ENCODE measurements around the gene LCE1B.
A peak's percentile ranks its signal among the peaks of the same experiment; 100 is the strongest.

Gene LCE1B

GRCh38 chr1:152811671-152812070 is at the start of gene LCE1B:
LCE1B (plus strand) TSS chr1:152811971; CDS start chr1:152812447, 476 bp downstream.
- no peak for DNase-seq (ENCODE audit: low read depth)

- DNase-seq (ENCODE audit: low read depth), result peak; percentile 87
Observed at GRCh38 chr1:152768847-152769533, 42.8 kb upstream of the LCE1B start.

GRCh38 chr1:152770411-152770810 is 41.4 kb upstream of the LCE1B start:
- DNase-seq (ENCODE audit: low read depth), result no peak

DNA sequence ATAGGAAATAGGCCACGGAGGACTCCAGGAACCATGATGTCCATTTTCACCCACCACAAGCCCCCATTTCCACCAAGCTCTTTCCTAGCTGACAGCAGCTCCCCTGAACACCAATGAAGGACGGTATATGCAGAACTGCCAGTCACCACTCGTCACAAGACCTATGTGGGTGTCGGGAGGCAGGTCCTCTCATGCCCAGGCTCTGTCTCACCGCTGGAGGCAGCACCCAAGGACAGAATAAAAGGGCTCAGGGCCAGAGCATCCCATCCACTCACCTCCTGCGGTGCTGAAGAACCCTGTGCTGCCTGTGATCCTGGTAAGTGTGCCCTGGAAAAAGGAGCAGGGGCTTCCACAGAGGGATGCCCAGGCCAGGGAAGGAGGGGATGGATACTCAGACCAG is 36.9 kb upstream of the LCE1B start, which contains the start of gene LCE1F:
Gene LCE1F (plus strand): TSS at position 266 of the 400 bp plus-strand sequence. CDS start 1,232 bp downstream, outside the sequence.
- DNase-seq (ENCODE audit: low read depth), result no peak

DNA sequence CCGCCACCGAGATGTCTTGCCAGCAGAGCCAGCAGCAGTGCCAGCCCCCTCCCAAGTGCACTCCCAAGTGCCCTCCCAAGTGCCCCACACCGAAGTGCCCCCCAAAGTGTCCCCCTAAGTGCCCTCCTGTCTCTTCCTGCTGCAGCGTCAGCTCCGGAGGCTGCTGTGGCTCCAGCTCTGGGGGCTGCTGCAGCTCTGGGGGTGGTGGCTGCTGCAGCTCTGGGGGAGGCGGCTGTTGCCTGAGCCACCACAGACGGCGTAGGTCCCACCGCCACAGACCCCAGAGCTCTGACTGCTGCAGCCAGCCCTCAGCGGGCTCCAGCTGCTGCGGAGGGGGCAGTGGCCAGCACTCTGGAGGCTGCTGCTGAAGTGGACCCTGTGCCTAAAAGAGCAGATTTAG is 35.4 kb upstream of the LCE1B start:
- DNase-seq (ENCODE audit: low read depth), result no peak

GRCh38 chr1:152777510-152778137 is 34.1 kb upstream of the LCE1B start:
- DNase-seq (ENCODE audit: low read depth), result no peak

DNA sequence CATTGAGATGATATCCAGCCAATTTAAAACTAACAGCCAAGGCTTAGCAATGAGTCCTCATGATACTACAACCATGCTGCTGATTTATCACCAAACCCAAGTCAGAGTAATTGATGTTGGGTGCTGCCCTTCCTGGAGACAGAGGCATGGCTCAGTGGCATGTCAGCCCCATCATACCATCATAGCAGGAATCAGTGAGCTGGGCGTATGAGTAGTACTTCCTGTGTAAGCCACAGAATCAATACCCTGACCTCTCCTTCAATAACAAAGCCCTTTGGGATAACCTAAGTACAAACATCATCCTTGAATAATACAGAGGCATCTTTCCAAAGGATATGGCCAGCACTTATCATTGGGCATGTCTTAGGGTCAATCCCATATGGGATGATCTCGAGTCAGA is 28.7 kb upstream of the LCE1B start:
- peak; percentile 76 for DNase-seq (ENCODE audit: low read depth)

DNA sequence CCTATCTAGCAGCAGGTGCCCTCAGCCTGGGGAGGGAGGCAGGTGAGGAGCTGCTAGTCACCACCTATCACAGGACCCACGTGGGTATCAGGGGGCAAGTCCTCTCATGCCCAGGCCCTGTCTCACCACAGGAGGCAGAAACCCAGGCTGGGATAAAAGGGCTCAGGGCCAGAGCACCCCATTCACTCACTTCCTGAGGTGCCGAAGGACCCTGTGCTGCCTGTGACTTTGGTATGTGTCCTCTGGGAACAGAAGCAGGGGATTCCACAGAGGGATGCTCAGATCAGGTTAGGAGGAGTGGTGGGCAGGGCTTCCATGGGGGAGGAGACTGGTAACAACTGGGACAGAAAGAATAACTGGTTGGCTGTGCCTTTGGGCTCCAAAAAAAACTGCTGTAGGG is 25.7 kb upstream of the LCE1B start, which contains the start of gene LCE1E:
Gene LCE1E (plus strand): TSS at position 181 of the 400 bp plus-strand sequence. CDS start 1,043 bp downstream, outside the sequence.
- no peak for DNase-seq (ENCODE audit: low read depth)

GRCh38 chr1:152795686-152796085 is 16.1 kb upstream of the LCE1B start:
- no peak for DNase-seq (ENCODE audit: low read depth)

GRCh38 chr1:152796421-152796820 is 15.3 kb upstream of the LCE1B start, which contains the start of gene LCE1D:
LCE1D (plus strand) TSS chr1:152796721; CDS start chr1:152797795, 1,074 bp downstream.
- DNase-seq (ENCODE audit: low read depth), result no peak

- DNase-seq (ENCODE audit: low read depth), result no peak
Observed at GRCh38 chr1:152801333-152801732, 10.4 kb upstream of the LCE1B start.

DNA sequence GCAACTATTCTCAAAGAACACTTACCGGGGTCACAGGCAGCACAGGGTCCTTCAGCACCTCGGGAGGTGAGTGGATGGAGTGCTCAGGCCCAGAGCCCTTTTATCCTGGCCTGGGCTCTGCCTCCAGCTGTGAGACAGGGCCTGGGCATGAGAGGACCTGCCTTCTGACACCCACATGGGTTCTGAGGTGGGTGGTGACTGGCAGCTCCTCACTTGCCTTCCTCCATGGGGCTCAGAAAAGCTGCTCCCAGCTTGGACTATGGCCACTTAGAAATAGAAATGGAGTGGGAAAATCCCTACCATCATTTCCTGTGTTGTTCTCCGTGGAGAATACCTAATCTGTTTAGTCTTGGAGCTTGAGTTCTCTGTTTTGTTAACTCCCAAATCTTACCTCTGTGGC is 5.2 kb upstream of the LCE1B start, which contains the start of gene LCE1C:
Gene LCE1C (minus strand): TSS at position 76 of the 400 bp plus-strand sequence. CDS start 1,173 bp downstream, outside the sequence.
- DNase-seq (ENCODE audit: low read depth), result no peak

DNA sequence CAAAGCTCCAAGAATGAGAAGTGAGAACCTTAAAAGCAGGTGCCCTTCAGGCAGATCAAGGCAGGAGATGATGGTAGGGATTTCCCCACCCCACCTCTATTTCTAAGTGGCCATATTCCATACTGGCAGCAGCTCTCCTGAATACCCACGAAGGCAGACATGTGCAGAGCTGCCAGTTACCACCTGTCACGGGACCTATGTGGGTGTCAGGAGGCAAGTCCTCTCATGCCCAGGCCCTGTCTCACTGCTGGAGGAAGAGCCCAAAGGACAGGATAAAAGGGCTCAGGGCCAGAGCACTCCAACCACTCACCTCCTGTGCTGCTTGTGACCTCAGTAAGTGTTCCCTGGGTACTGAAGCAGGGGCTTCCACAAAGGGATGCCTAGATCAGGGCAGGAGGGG is 721 bp upstream of the LCE1B start:
- DNase-seq (ENCODE audit: low read depth), result no peak

- DNase-seq (ENCODE audit: low read depth), result no peak
Observed at GRCh38 chr1:152817309-152817708, 5.5 kb downstream of the LCE1B start.

GRCh38 chr1:152823294-152823693 is 11.5 kb downstream of the LCE1B start:
- no peak for DNase-seq (ENCODE audit: low read depth)

- no peak for DNase-seq (ENCODE audit: low read depth)
Observed at GRCh38 chr1:152824964-152825363, 13.2 kb downstream of the LCE1B start.

GRCh38 chr1:152827173-152827572 is 15.4 kb downstream of the LCE1B start, which contains the start of gene LCE1A:
LCE1A (plus strand) TSS chr1:152827473; CDS start chr1:152827473, 0 bp downstream.
- DNase-seq (ENCODE audit: low read depth), result no peak

- DNase-seq (ENCODE audit: low read depth), result no peak
Observed at GRCh38 chr1:152836870-152837269, 25.1 kb downstream of the LCE1B start.

GRCh38 chr1:152842556-152842955 is 30.8 kb downstream of the LCE1B start, which contains the start of gene LCE6A:
LCE6A (plus strand) TSS chr1:152842856; CDS start chr1:152843521, 665 bp downstream.
- no peak for DNase-seq (ENCODE audit: low read depth)

GRCh38 chr1:152855661-152856060 is 43.9 kb downstream of the LCE1B start:
- DNase-seq (ENCODE audit: low read depth), result peak; percentile 86

- DNase-seq (ENCODE audit: low read depth), result no peak
Observed at GRCh38 chr1:152858062-152858461, 46.3 kb downstream of the LCE1B start.

GRCh38 chr1:152859696-152860095 is 47.9 kb downstream of the LCE1B start, which contains the start of gene LCE7A:
LCE7A (plus strand) TSS chr1:152859996; CDS start chr1:152860698, 702 bp downstream.
- no peak for DNase-seq (ENCODE audit: low read depth)

DNA sequence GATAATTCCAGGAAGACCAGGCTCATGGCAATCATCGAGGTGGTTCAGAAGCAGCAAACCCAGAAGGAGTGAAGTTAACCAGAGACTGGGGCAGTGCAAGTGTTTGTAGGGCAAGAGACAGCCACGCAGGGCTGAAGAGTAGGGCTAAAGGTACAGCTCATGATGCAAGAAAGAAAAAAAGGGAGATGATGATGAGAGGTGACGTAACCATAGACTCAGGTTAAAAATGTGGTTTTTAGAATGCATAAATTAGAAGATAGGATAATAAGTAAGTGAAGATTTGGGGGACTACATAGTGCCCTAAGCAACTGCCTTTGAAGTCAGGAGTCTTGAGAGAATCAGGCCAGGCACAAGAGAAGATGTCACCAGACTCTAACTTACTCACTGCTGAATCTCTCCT is 48.4 kb downstream of the LCE1B start:
- no peak for DNase-seq (ENCODE audit: low read depth)
